Loucy (cell line): ENCODE results near the gene BTNL9.
"Not testable (repeated sequence)": the region's sequence is repeated elsewhere in the genome, so short reads cannot be mapped to it uniquely, and the experiment has no call there.

Source experiments
- H2AFZ ChIP-seq: fragments of 200-600 bp; sonication (generic); 2 replicates; pipeline ENCODE4 v1.6.0; 2016; ENCODE audit warnings: antibody characterized with exemption, mild to moderate bottlenecking, low read length, moderate library complexity
- H3F3A ChIP-seq: fragments of 200-600 bp; 2 replicates; pipeline ENCODE4 v1.6.0; 2016; ENCODE audit warnings: antibody characterized with exemption, low read depth, mild to moderate bottlenecking
- H3K27me3 ChIP-seq: fragments of 200-600 bp; sonication (generic); 2 replicates; pipeline ENCODE4 v1.6.1; 2014; ENCODE audit warnings: low read length, mild to moderate bottlenecking; ENCODE audit not compliant: insufficient read depth, poor library complexity, severe bottlenecking
- H3K36me3 ChIP-seq: fragments of 200-600 bp; sonication (generic); 2 replicates; pipeline ENCODE4 v1.6.1; 2016; ENCODE audit warnings: low read length; ENCODE audit not compliant: insufficient read depth
- H3K4me1 ChIP-seq: fragments of 200-600 bp; sonication (generic); 2 replicates; pipeline ENCODE4 v1.5.1; 2014; ENCODE audit warnings: low read length, mild to moderate bottlenecking; ENCODE audit not compliant: insufficient read depth, poor library complexity, severe bottlenecking
- H3K4me2 ChIP-seq: fragments of 200-600 bp; sonication (generic); 2 replicates; pipeline ENCODE4 v1.6.0; 2014; ENCODE audit warnings: antibody characterized with exemption, low read length, low read depth, mild to moderate bottlenecking; ENCODE audit not compliant: poor library complexity, severe bottlenecking
- H3K4me3 ChIP-seq: fragments of 200-600 bp; sonication (generic); 2 replicates; pipeline ENCODE4 v1.5.1; 2014; ENCODE audit warnings: low read length, mild to moderate bottlenecking, mixed read lengths; ENCODE audit not compliant: poor library complexity, severe bottlenecking
- H3K79me2 ChIP-seq: fragments of 200-600 bp; sonication (generic); 2 replicates; pipeline ENCODE4 v1.6.1; 2014; ENCODE audit warnings: low read length; ENCODE audit not compliant: insufficient read depth
- H3K9ac ChIP-seq: fragments of 200-600 bp; sonication (generic); 2 replicates; pipeline ENCODE4 v1.6.0; 2014; ENCODE audit warnings: mild to moderate bottlenecking, low read depth, low read length, moderate library complexity; ENCODE audit not compliant: poor library complexity, severe bottlenecking
- H3K9me2 ChIP-seq: fragments of 200-600 bp; sonication (generic); replicated peaks from 2 replicates; pipeline ENCODE4 v1.6.1; 2016; ENCODE audit warnings: low read depth, low read length, mixed read lengths
- H3K9me3 ChIP-seq: fragments of 200-600 bp; sonication (generic); 2 replicates; pipeline ENCODE4 v1.6.1; 2014; ENCODE audit warnings: mild to moderate bottlenecking, antibody characterized with exemption, low read length, low read depth; ENCODE audit not compliant: insufficient read depth
- H4K20me1 ChIP-seq: fragments of 200-600 bp; sonication (generic); 2 replicates; pipeline ENCODE4 v1.6.0; 2014; ENCODE audit warnings: antibody characterized with exemption, low read length, mild to moderate bottlenecking; ENCODE audit not compliant: insufficient read depth, poor library complexity, severe bottlenecking
- EZH2phosphoT487 ChIP-seq: fragments of 200-600 bp; IDR thresholded peaks from 2 replicates; pipeline ENCODE4 v1.6.1; 2018; ENCODE audit warnings: antibody characterized with exemption, mild to moderate bottlenecking, moderate library complexity, borderline replicate concordance
- TF ChIP-seq, protein P1 (sequence below): fragments of 200-600 bp; sonication (generic); conservative IDR thresholded peaks from 2 replicates; pipeline ENCODE4 v1.5.1; 2014; ENCODE audit warnings: mild to moderate bottlenecking, antibody characterized with exemption, low read length

The BTNL9 gene

GRCh38 chr5:181044662-181045305, 4.7 kb downstream of the BTNL9 start:
- Histone ChIP-seq H3K27me3 (no peaks in the 10 kb centered on the region), H3K79me2 (no peaks in the 10 kb centered on the region), H2AFZ (no peak overlapping the region), H3K9ac (no peak overlapping the region), H3K4me3 (no peak overlapping the region), H3K4me2 (no peak overlapping the region), H3K9me3 (no peaks in the 10 kb centered on the region), H3K4me1 (peaks cover 3% of the 10 kb centered on the region), H4K20me1 (no peaks in the 10 kb centered on the region), H3F3A (no peaks in the 10 kb centered on the region), H3K9me2 (no peaks in the 10 kb centered on the region), H3K36me3 (no peaks in the 10 kb centered on the region)
- TF ChIP-seq, protein P1, sequence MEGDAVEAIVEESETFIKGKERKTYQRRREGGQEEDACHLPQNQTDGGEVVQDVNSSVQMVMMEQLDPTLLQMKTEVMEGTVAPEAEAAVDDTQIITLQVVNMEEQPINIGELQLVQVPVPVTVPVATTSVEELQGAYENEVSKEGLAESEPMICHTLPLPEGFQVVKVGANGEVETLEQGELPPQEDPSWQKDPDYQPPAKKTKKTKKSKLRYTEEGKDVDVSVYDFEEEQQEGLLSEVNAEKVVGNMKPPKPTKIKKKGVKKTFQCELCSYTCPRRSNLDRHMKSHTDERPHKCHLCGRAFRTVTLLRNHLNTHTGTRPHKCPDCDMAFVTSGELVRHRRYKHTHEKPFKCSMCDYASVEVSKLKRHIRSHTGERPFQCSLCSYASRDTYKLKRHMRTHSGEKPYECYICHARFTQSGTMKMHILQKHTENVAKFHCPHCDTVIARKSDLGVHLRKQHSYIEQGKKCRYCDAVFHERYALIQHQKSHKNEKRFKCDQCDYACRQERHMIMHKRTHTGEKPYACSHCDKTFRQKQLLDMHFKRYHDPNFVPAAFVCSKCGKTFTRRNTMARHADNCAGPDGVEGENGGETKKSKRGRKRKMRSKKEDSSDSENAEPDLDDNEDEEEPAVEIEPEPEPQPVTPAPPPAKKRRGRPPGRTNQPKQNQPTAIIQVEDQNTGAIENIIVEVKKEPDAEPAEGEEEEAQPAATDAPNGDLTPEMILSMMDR, result no peak
- no peak for TF ChIP-seq EZH2phosphoT487

DNA sequence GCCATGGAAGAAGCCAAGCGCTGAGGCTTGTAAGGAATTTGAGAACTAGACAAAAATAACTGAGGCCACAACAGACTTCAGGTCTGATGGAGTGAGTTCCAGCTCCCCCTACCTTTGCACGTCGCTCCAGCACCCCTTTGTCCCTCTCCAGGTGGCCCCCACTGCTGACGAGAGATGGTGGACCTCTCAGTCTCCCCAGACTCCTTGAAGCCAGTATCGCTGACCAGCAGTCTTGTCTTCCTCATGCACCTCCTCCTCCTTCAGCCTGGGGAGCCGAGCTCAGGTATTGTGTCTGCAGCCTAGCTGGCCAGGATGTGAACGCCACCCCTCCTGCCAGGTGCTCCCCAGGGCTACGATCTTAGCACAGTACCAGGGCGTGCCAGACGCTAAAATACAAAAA, 5.2 kb downstream of the BTNL9 start:
- no peaks in the 10 kb centered on the region for H3K79me2 ChIP-seq
- H3K4me1 ChIP-seq, result peaks cover 3% of the 10 kb centered on the region

GRCh38 chr5:181045857-181046256, 5.8 kb downstream of the BTNL9 start:
- not testable (repeated sequence) for H3K79me2 ChIP-seq, H3K36me3 ChIP-seq, H3K4me1 ChIP-seq, H2AFZ ChIP-seq, H3K9ac ChIP-seq, H3F3A ChIP-seq, H3K9me3 ChIP-seq, H3K4me3 ChIP-seq, H4K20me1 ChIP-seq, H3K9me2 ChIP-seq, H3K27me3 ChIP-seq, H3K4me2 ChIP-seq

More for the DNA sequence above, 5.2 kb downstream of the BTNL9 start:
- Histone ChIP-seq H3K27me3 (no peaks in the 10 kb centered on the region), H3K9me2 (no peaks in the 10 kb centered on the region), H4K20me1 (no peaks in the 10 kb centered on the region), H3K4me2 (no peak overlapping the region), H3K4me3 (no peak overlapping the region), H3K9ac (no peak overlapping the region), H2AFZ (no peak overlapping the region), H3K36me3 (no peaks in the 10 kb centered on the region), H3F3A (no peaks in the 10 kb centered on the region), H3K9me3 (no peaks in the 10 kb centered on the region)
- TF ChIP-seq EZH2phosphoT487, result no peak
- TF ChIP-seq, protein P1, result no peak

DNA sequence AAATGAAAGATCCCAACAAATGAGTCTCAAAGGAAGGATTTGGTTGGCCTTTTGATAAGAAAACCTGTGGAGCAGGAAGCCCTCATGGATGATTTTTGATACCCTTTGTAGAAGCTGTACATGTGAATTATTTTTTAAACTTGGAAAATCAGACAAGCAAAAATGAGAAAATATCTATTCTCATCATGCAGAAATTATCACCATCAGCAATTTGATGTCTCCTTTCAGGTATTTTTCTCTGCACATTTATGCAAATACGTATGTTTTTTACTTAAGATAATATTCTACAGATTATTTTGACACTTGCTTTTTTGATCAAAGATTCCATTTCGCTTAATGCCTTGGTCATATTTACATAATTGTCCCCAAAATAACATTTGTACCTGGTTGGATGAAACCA, 7.2 kb downstream of the BTNL9 start:
- TF ChIP-seq, protein P1, result no peak
- TF ChIP-seq EZH2phosphoT487, result no peak

More for the DNA sequence above, 7.2 kb downstream of the BTNL9 start:
- Histone ChIP-seq H3K27me3 (no peaks in the 10 kb centered on the region), H4K20me1 (no peaks in the 10 kb centered on the region), H3K4me3 (no peak overlapping the region), H3K9me3 (no peaks in the 10 kb centered on the region), H3K4me2 (no peak overlapping the region), H3K36me3 (no peaks in the 10 kb centered on the region), H2AFZ (no peak overlapping the region), H3K79me2 (no peaks in the 10 kb centered on the region), H3F3A (no peaks in the 10 kb centered on the region), H3K9ac (no peak overlapping the region), H3K9me2 (no peaks in the 10 kb centered on the region), H3K4me1 (peaks cover 6% of the 10 kb centered on the region)
